NCI-H1417 (cell line): ENCODE data around the gene PA2G4.
"Not testable (repeated sequence)": the region's sequence is repeated elsewhere in the genome, so short reads cannot be mapped to it uniquely, and the experiment has no call there.

Experiments
- DNase-seq, 3 experiments: peaks; one replicate each; lab custom pipeline; 2025; lab: John Stamatoyannopoulos, UW

PA2G4 gene

GRCh38 chr12:56104109-56104814 lies at the start of gene PA2G4:
TSS of gene PA2G4 (plus strand) at chr12:56104559. CDS start at chr12:56104738, 179 bp downstream.
- DNase-seq, result peak; percentile 99 to 100 (median 100)

DNA sequence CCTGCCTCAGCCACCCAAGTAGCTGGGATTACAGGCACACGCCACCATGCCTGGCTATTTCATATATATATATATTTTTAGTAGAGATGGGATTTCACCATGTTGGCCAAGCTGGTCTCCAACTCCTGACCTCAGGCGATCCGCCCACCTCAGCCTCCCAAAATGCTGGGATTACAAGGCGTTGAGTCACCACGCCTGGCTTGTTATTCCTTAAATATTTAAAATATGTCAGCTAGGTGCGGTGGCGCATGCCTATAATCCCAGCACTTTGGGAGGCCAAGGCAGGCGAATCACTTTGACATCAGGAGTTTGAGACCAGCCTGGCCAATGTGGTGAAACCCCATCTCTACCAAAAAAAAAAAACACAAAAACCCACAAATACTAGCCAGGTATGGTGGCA lies 44.4 kb upstream of the PA2G4 start:
- not testable (repeated sequence) for DNase-seq

DNA sequence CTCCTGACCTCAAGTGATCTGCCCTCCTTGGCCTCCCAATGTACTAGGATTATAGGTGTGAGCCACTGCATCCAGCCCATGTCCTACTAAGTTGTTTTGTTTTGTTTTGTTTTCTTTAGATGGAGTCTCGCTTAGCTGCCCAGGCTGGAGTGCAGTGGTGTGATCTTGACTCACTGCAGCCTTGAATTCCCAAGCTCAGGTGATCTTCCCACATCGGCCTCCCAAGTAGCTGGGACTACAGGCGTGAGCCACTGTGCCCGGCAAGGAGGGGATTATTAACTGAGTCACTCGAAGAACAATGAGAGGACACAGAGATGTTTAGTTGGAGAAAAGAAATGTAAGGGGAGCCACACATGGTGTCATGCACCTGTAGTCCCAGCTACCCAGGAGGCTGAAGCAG lies 42.4 kb upstream of the PA2G4 start:
- no peak for DNase-seq

DNA sequence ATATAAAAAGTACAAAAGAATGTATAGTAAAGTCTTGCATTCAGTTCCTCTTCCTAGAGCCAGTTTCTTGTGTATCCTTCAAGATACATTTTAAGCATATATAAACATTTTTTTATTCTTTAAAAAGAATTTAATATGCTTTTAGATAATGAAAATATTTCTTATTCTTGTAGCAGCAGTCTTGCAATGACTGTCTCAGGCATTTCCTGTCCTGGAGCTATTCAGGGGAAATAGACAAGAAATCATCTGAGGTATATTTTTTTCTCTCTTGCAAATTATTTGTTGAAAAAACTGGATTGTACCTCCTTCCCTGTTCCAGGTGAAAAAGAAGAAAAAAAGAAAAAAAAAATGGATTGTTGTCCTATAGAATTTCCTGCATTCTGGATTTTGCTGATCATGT lies 41.4 kb upstream of the PA2G4 start:
- DNase-seq, result no peak

DNA sequence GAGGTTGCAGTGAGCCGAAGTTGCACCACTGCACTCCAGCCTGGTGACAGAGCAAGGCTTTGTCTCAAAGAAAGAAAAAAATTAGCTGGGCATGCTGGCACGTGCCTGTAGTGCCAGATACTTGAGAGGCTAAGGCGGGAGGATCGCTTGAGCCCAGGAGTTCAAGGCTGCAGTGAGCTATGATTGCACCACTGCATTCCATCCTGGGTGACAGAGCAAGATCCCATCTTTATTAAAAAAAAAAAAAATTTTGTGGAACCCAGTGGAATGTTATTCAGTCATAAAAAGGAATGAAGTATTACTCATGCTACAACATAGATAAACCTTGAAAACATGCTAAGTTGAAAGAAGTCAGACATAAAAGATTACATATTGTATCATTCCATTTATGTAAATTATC lies 32.7 kb upstream of the PA2G4 start:
- DNase-seq, result no peak

- DNase-seq, result no peak
Observed at GRCh38 chr12:56074396-56074795, 30.0 kb upstream of the PA2G4 start.

GRCh38 chr12:56077966-56078365 lies 26.4 kb upstream of the PA2G4 start:
- not testable (repeated sequence) for DNase-seq

DNA sequence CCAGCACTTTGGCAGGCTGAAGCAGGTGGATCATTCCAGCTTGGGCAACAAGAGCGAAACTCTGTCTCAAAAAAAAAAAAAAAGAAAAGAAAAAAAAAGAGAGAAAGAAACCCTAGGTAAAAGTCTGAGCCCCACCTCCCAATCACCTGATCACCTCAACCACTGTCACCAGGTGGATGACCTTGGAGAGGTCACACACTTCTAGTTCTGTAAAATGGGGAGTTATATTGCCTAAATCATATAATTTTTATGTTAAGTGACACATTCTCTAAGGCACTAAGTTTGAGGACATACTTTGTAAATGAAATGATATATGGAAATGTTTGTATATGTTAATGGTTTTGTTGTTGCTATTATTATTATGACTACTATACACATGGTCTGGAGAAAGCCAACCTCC lies 25.9 kb upstream of the PA2G4 start:
- no peak for DNase-seq

DNA sequence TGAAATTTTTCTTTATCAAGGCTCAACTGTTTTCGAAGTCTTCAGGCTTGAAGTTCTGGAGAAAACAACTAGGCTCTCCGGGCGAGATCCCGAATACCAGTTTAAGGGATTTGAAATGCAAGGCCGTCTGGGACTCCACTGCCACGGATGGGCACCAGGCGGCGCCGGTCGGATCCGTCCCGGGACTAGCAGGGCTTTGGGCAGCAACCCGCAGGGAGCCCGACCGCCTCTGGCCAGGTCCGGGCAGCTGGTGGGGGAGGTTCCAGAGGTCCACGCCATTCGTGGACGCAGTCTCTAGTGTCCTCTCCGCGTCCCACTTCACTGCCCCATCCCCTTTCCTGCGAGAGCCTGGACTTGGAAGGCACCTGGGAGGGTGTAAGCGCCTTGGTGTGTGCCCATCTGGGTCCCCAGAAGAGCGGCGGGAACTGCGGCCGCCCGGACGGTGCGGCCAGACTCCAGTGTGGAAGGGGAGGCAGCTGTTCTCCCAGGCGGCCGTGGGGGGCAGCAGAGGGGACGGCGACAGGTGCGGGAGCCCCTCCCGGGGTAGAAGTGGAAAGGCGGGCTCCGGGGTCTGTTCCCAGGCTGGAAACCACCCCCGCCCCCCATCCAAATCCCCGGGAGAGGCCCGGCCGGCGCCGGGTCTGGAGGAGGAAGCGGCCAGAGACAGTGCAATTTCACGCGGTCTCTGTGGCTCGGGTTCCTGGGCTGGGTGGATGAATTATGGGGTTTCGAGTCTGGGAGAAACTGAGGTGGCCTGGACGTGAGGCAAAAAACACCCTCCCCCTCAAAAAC lies 25.2 kb upstream of the PA2G4 start:
- peak; percentile 32 to 72 (median 70) for DNase-seq

DNA sequence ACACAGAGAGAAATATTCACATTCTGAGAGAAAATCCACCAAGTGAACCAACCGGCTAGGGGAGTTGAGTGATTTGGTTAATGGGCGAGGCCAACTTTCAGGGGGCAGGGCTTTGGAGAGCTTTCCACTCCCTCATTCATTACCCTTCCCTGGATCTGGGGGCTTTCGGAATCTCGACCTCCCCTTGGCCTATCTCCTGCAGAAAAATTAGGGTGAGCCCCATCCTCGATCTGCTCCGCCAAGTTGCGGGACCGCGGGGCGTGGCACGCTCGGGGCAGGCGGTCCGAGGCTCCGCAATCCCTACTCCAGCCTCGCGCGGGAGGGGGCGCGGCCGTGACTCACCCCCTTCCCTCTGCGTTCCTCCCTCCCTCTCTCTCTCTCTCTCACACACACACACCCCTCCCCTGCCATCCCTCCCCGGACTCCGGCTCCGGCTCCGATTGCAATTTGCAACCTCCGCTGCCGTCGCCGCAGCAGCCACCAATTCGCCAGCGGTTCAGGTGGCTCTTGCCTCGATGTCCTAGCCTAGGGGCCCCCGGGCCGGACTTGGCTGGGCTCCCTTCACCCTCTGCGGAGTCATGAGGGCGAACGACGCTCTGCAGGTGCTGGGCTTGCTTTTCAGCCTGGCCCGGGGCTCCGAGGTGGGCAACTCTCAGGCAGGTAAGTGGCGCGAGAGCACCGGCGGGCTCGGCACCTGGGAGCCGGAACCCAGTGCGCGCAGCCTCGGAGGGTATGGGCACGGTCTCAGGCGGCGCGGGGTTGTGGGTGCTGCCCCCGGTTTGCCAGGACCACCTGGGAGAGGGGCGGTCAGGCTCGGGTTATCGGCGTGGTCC lies 24.4 kb upstream of the PA2G4 start, which contains the start of gene ERBB3:
TSS of gene ERBB3 (plus strand) at position 443 of the 833 bp plus-strand sequence. CDS start at position 579, 136 bp downstream.
- DNase-seq, result peak; percentile 62 to 85 (median 82)

DNA sequence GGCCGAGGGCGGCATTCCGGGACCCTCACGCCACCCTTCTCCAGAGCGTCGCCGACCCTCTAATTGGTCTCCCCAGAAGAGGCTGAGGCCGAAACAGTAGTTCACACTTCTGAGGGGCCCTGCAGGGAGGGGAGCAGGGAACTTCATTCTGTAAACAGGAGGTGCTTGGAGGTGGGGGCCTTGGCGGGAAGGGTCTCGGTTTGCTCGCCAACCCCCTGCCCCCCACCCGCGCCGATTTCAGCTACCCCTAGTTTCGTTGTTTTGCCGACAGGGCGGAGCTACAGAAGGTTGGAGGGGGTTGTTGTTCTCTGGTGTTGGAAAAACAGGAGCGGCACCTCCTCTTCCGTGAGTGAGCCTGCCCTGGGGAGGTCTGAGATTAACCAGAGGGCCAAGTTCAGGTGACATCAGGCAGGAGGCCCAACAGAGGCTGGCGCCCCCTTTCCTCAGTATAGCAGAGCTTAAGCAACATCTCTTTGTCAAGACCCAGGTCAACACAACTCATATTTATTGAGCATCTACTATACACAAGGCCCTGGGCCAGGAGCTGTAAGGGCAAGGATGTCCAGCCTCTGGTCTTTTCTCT lies 23.7 kb upstream of the PA2G4 start:
- DNase-seq, result no peak

GRCh38 chr12:56081393-56082347 lies 22.7 kb upstream of the PA2G4 start:
- no peak for DNase-seq

- no peak for DNase-seq
Observed at GRCh38 chr12:56082382-56082781, 22.0 kb upstream of the PA2G4 start.

- no peak for DNase-seq
Observed at GRCh38 chr12:56082967-56083366, 21.4 kb upstream of the PA2G4 start.

DNA sequence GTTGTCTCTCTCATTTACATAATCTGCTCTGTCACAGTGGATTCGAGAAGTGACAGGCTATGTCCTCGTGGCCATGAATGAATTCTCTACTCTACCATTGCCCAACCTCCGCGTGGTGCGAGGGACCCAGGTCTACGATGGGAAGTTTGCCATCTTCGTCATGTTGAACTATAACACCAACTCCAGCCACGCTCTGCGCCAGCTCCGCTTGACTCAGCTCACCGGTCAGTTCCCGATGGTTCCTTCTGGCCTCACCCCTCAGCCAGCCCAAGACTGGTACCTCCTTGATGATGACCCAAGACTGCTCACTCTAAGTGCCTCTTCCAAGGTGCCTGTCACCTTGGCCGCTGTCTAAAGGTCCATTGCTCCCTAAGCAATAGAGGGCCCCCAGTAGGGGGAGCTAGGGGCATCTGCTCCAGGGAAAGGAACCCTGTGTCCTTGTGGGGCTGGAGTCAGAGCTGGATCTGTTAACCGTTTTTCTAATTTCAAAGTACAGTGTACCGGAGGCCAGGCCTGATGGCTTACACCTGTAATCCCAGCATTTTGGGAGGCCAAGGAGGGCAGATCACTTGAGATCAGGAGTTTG lies 19.3 kb upstream of the PA2G4 start:
- peak in 1 of 3 experiments; percentile 6 for DNase-seq

DNA sequence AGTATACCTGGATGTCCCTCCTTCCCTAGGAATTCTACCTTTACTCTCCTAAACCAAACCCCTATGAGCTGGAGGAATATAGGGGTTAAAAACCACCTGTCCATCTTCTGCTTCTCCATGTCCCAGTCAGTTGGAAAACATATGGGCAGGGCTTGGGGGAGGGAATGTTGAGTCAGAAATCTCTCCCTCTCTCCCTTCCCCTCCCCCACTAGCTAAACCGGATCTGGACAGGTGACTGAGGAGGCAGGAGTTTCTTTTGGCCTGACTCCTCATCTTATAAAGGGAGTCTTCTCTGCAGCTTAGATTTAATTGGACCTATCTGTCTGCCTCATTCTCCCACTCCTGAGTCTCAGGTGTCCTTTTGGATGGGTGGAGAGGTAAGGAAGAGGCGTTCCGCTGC lies 18.3 kb upstream of the PA2G4 start:
- DNase-seq, result no peak

DNA sequence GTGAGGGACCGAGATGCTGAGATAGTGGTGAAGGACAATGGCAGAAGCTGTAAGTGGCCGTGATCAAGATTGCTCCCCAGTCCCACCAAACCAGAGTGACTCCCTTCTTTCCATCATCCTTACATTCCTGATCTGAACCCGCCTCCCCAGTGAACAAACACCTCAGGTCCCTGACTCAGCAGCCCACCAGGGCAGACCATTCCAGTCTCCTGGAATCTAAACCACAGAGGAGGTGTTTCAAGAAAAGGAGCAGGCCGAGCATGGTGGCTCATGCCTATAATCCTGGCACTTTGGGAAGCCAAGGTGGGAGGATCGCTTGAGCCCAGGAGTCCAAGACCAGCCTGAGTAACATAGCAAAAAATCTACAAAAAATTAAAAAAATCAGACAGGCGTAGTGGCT lies 17.8 kb upstream of the PA2G4 start:
- DNase-seq, result no peak

GRCh38 chr12:56087220-56087619 lies 17.1 kb upstream of the PA2G4 start:
- DNase-seq, result peak; percentile 14 to 59 (median 18)

DNA sequence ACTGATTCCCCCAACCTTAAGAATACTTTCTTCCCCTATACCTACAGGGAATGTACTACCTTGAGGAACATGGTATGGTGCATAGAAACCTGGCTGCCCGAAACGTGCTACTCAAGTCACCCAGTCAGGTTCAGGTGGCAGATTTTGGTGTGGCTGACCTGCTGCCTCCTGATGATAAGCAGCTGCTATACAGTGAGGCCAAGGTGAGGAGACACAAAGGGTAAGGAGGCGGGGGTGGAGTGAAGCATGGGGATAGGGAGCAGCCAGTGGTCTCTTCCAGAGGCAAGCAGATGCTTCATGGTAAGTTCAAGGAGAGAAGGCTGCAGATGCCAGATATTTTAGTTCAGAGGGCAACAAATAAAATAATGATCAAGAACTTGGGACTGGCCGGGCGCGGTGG lies 6.6 kb upstream of the PA2G4 start:
- no peak for DNase-seq

DNA sequence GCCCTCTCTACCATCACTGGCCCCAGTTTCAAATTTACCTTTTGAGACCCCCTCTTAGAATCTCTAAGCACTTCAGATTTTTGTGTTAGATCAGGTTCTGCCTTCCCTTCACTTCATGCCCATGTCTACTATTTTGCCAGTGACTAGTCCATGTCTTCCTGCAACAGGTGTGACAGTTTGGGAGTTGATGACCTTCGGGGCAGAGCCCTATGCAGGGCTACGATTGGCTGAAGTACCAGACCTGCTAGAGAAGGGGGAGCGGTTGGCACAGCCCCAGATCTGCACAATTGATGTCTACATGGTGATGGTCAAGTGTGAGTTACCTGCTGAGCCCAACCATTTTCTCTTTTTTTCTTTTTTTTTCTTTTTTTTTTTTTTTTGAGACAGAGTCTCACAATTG lies 5.8 kb upstream of the PA2G4 start:
- peak in 1 of 3 experiments; percentile 20 for DNase-seq
